HepG2 (cell line): ENCODE data around the gene CFAP61. TPM values are rescaled to one million over a fixed set of nuclear protein-coding genes. Genes with fewer than 3 reads are reported as not detected.

ENCODE experiments used
- ATAC-seq: fragments of 200-7000 bp; cut with Tn5 transposase; 3 replicates; pipeline ENCODE4 v1.9.1; 2020; ENCODE audit warnings: mild to moderate bottlenecking, moderate library complexity
- BruUV-seq: library from RNA; stranded (reverse); fragments of 400-500 nt; replicated peaks from 2 replicates; lab custom pipeline; 2021; lab: Mats Ljungman, UMichigan
- CTCF ChIA-PET: fragments of 300-600 bp; formaldehyde crosslinking; extraction: SDS; loops from one replicate; lab custom pipeline; 2021; ENCODE audit warnings: low total read pairs, inconsistent platforms, low intra/inter-chr PET ratio; lab: Yijun Ruan, JAX
- POLR2A ChIA-PET: fragments of 350-600 bp; sonication (Branson Sonifier 250); formaldehyde crosslinking; loops from one replicate; lab custom pipeline; 2020; ENCODE audit warnings: antibody characterized with exemption, inconsistent platforms; lab: Yijun Ruan, JAX
- DNase-seq: peaks from one replicate; pipeline ENCODE4 v3.0.0-alpha.2; 2015; ENCODE audit warnings: low spot score
- FAIRE-seq: peaks from 3 replicates; lab custom pipeline; 2011; peaks lifted over from hg19 to GRCh38; lab: Jason Lieb, UNC
- H2AFZ ChIP-seq: one replicate; pipeline ENCODE4 v1.6.1; 2011; ENCODE audit warnings: low read length, inconsistent platforms
- H3K27ac ChIP-seq: fragments of 300-600 bp; 3 replicates; pipeline ENCODE4 v1.8.0; 2011; ENCODE audit warnings: mixed run types, mild to moderate bottlenecking, mixed read lengths, low read length, inconsistent platforms; ENCODE audit not compliant: insufficient read depth; ENCODE audit errors: extremely low read length
- H3K27me3 ChIP-seq, 2 experiments: fragments of 200-600 bp in 1 of 2; 2 replicates in 1 of 2; 3 replicates in 1 of 2; pipeline versions ENCODE4 v1.6.0 to v1.8.0; 2011; ENCODE audit warnings: low read length in 2 of 2, mild to moderate bottlenecking in 2 of 2, moderate library complexity in 2 of 2, inconsistent platforms in 1 of 2; ENCODE audit not compliant: insufficient read depth in 2 of 2, control insufficient read depth in 1 of 2
- H3K36me3 ChIP-seq, 2 experiments: fragments of 200-600 bp in 1 of 2; replicated peaks in 1 of 2; 2 replicates in 1 of 2; 3 replicates in 1 of 2; pipeline versions ENCODE4 v1.5.1 to v1.8.0; 2011; ENCODE audit warnings: low read length in 2 of 2, inconsistent platforms in 1 of 2; ENCODE audit not compliant: insufficient read depth in 2 of 2, control insufficient read depth in 1 of 2
- H3K4me1 ChIP-seq: 2 replicates; pipeline ENCODE4 v1.5.1; 2012; ENCODE audit warnings: low read length, inconsistent platforms; ENCODE audit not compliant: insufficient read depth
- H3K4me2 ChIP-seq: 2 replicates; pipeline ENCODE4 v1.6.0; 2011; ENCODE audit warnings: low read depth, low read length, inconsistent platforms
- H3K4me3 ChIP-seq, 3 experiments: fragments of 200-600 bp in 1 of 3; sonication (generic), shearing (Covaris generic) in 1 of 3; replicated peaks in 1 of 3; 2 replicates each; pipeline ENCODE4 v1.5.1; 2011 to 2016; ENCODE audit warnings: low read length in 3 of 3, inconsistent platforms in 2 of 3, low read depth in 2 of 3, mild to moderate bottlenecking in 2 of 3, control low read depth in 1 of 3, mixed read lengths in 1 of 3; ENCODE audit not compliant: insufficient read depth in 1 of 3
- H3K79me2 ChIP-seq: one replicate; pipeline ENCODE4 v1.6.1; 2011; ENCODE audit warnings: low read length, inconsistent platforms; ENCODE audit not compliant: insufficient read depth
- H3K9ac ChIP-seq: 2 replicates; pipeline ENCODE4 v1.6.0; 2011; ENCODE audit warnings: mild to moderate bottlenecking, low read depth, low read length, inconsistent platforms; ENCODE audit not compliant: insufficient read depth
- H3K9me3 ChIP-seq: 2 replicates; pipeline ENCODE4 v1.5.1; 2012; ENCODE audit warnings: mild to moderate bottlenecking, low read length
- H4K20me1 ChIP-seq: 2 replicates; pipeline ENCODE4 v1.6.0; 2011; ENCODE audit warnings: inconsistent platforms, mild to moderate bottlenecking, low read length, moderate library complexity; ENCODE audit not compliant: insufficient read depth
- ATRX ChIP-seq: sonication (generic); formaldehyde crosslinking; IDR thresholded peaks from 2 replicates; pipeline ENCODE4 v1.4.0; 2020; ENCODE audit warnings: missing genetic modification reagents, borderline replicate concordance
- ELF4 ChIP-seq: sonication (generic); formaldehyde crosslinking; IDR thresholded peaks from 2 replicates; pipeline ENCODE4 v1.5.0; 2020; ENCODE audit warnings: missing genetic modification reagents, mild to moderate bottlenecking, moderate library complexity, borderline replicate concordance
- ERF ChIP-seq: IDR thresholded peaks from 2 replicates; pipeline ENCODE4 v1.6.1; 2018; ENCODE audit warnings: missing biosample characterization, missing genetic modification reagents
- FOXP1 ChIP-seq, 2 experiments: fragments of 450-650 bp in 1 of 2; IDR thresholded peaks; 2 replicates each; pipeline ENCODE4 v1.6.1; 2017 to 2018; ENCODE audit warnings: antibody characterized with exemption in 1 of 2
- GABPA ChIP-seq, 2 experiments: IDR thresholded peaks; 2 replicates each; pipeline ENCODE4 v1.6.1; 2011 to 2016; ENCODE audit warnings: low read depth in 2 of 2, low read length in 1 of 2, missing biosample characterization in 1 of 2, missing genetic modification characterization in 1 of 2
- POLR2AphosphoS2 ChIP-seq: IDR thresholded peaks from 2 replicates; pipeline ENCODE4 v1.6.1; 2011; ENCODE audit warnings: low read depth, low read length, improper control_type of control experiment
- SIN3A ChIP-seq: IDR thresholded peaks from 2 replicates; pipeline ENCODE4 v1.6.1; 2011; ENCODE audit warnings: low read depth, mild to moderate bottlenecking, control low read depth, low read length, borderline replicate concordance
- SOX5 ChIP-seq: IDR thresholded peaks from 2 replicates; pipeline ENCODE4 v1.6.1; 2016; ENCODE audit warnings: borderline replicate concordance
- TCF7L2 ChIP-seq: IDR thresholded peaks from 2 replicates; pipeline ENCODE4 v1.6.1; 2011; ENCODE audit warnings: mild to moderate bottlenecking, low read depth, low read length, moderate library complexity
- ZFP36L1 ChIP-seq: sonication (generic); formaldehyde crosslinking; IDR thresholded peaks from 2 replicates; pipeline ENCODE4 v1.8.0; 2022; ENCODE audit warnings: mild to moderate bottlenecking, missing genetic modification reagents, moderate library complexity
- ZNF232 ChIP-seq: sonication (generic); formaldehyde crosslinking; IDR thresholded peaks from 2 replicates; pipeline ENCODE4 v1.4.0; 2020; ENCODE audit warnings: missing genetic modification reagents, borderline replicate concordance
- ZNF34 ChIP-seq: sonication (generic); formaldehyde crosslinking; IDR thresholded peaks from 2 replicates; pipeline ENCODE4 v1.4.0; 2020; ENCODE audit warnings: mild to moderate bottlenecking, missing genetic modification reagents, borderline replicate concordance
- ZSCAN20 ChIP-seq: sonication (generic); formaldehyde crosslinking; IDR thresholded peaks from 2 replicates; pipeline ENCODE4 v1.4.0; 2020; ENCODE audit warnings: missing genetic modification reagents, mild to moderate bottlenecking, borderline replicate concordance
- WGBS: methylation state at CpG from one replicate; pipeline ENCODE4 v1.1.6; 2017; ENCODE audit warnings: low lambda C conversion rate; 5-methylcytosine and 5-hydroxymethylcytosine counted together
- in situ Hi-C: cut with HindIII; loops from 2 replicates; pipeline ENCODE4 v1.10.0; 2017; ENCODE audit warnings: low pct_unique_long_range_greater_than_20kb; ENCODE audit not compliant: extremely low pct_ligation_motif_present
- intact Hi-C: fragments of 100-400 bp; cut with micrococcal nuclease; formaldehyde crosslinking; loops from one replicate; pipeline ENCODE4 v1.10.0; 2022; ENCODE audit not compliant: unreplicated experiment
- polyA plus RNA-seq, 8 experiments: library from polyadenylated mRNA; depleted of rRNA in 3 of 8; stranded (reverse) in 7 of 8; unstranded in 1 of 8; fragments of >200 nt; fragmentation: Illumina TruSeq in 4 of 8; extraction: Trizol in 4 of 8; gene quantifications; 2 replicates each; pipeline versions ENCODE4 v1.2.1 to v1.2.3, GENCODE V29; 2011 to 2016; ENCODE audit warnings: low read depth in 4 of 8, missing spikeins in 1 of 8, mixed read lengths in 1 of 8; ENCODE audit not compliant: insufficient read depth in 1 of 8
- total RNA-seq, 5 experiments: library from RNA; depleted of rRNA; stranded (reverse); fragments of >200 nt; fragmentation: Illumina TruSeq; extraction: Trizol; gene quantifications; 2 replicates each; pipeline ENCODE4 v1.2.3, GENCODE V29; 2016; ENCODE audit warnings: low read depth in 1 of 5
- TF ChIP-seq, protein P1 (sequence below): sonication (generic); formaldehyde crosslinking; IDR thresholded peaks from 2 replicates; pipeline ENCODE4 v1.4.0; 2020; ENCODE audit warnings: missing genetic modification reagents, borderline replicate concordance
- TF ChIP-seq, protein P2 (sequence below): sonication (generic); formaldehyde crosslinking; IDR thresholded peaks from 2 replicates; pipeline ENCODE4 v1.9.0; 2021; ENCODE audit warnings: missing genetic modification reagents, mild to moderate bottlenecking, borderline replicate concordance
- TF ChIP-seq, protein P3 (sequence below): sonication (generic); formaldehyde crosslinking; IDR thresholded peaks from 2 replicates; pipeline ENCODE4 v1.9.0; 2021; ENCODE audit warnings: missing genetic modification reagents, borderline replicate concordance
- TF ChIP-seq, protein P4 (sequence below): sonication (generic); formaldehyde crosslinking; IDR thresholded peaks from 2 replicates; pipeline ENCODE4 v1.8.0; 2022; ENCODE audit warnings: missing genetic modification reagents, mild to moderate bottlenecking, inconsistent platforms, borderline replicate concordance

CFAP61 gene
- total and polyA plus RNA-seq, 2 of the 13 experiments (the other 11 are each of a cell fraction or from before 2014, with no cell fraction given), result 0.27 TPM; not detected in 1

DNA sequence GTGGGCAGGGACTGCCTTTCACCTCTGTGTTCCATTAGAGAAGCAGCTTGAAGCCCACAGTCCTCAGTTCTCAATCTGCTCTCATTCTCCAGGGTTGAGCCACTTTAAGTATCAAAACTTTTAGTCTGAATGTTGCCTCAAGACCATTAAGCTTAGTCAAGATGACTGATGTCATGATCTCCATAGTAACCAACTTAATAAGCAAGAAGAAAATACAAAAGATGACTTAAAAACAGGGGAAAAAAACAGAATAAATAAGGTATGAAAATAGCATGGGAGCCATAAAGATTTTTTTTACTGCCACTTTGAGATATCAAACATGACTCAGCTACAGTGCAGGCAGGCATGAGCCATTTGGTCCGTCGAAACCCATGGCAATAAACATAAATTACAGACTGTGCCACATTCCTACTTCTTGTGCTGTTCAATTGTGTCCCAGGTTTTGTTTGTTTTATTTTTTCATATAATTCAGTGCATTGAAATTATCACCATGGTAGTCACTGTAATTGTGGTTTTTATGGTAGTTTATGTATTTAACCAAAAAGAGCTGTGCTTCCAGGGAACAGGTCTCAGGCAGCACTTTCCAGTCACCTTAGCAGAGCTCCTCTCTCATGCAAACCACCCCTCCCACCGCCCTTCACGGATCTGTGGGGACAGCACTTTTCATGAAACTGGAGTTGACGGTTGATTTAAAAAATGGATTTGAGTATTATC, 159.1 kb downstream of the CFAP61 start:
- no peak for DNase-seq
- Histone ChIP-seq H3K79me2 (no peaks in the 10 kb centered on the region), H3K9ac (no peak overlapping the region), H3K4me1 (no peaks in the 10 kb centered on the region), H3K36me3 (no peaks in the 10 kb centered on the region), H2AFZ (no peak overlapping the region), H3K27me3 (peaks cover 0 to 22% of the 10 kb centered on the region in 2 experiments; a peak in 2 of 5 replicates), H3K4me2 (no peak overlapping the region), H3K4me3 (no peak overlapping the region), H4K20me1 (no peaks in the 10 kb centered on the region), H3K27ac (no peak overlapping the region), H3K9me3 (no peaks in the 10 kb centered on the region)
- intact Hi-C loops (no loop called here), in situ Hi-C loops (no loop called here)
- ChIA-PET CTCF (no interaction called here), POLR2A (no interaction called here)
- TF ChIP-seq, protein P1, sequence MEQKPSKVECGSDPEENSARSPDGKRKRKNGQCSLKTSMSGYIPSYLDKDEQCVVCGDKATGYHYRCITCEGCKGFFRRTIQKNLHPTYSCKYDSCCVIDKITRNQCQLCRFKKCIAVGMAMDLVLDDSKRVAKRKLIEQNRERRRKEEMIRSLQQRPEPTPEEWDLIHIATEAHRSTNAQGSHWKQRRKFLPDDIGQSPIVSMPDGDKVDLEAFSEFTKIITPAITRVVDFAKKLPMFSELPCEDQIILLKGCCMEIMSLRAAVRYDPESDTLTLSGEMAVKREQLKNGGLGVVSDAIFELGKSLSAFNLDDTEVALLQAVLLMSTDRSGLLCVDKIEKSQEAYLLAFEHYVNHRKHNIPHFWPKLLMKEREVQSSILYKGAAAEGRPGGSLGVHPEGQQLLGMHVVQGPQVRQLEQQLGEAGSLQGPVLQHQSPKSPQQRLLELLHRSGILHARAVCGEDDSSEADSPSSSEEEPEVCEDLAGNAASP, result no peak
- TF ChIP-seq ERF, result no peak
- TF ChIP-seq ZNF232 (CRISPR knock-in tag), result no peak
- no peak for TF ChIP-seq ATRX (CRISPR knock-in tag)
- TF ChIP-seq ZSCAN20 (CRISPR knock-in tag), result no peak
- TF ChIP-seq ELF4 (CRISPR knock-in tag), result no peak
- TF ChIP-seq, protein P2, sequence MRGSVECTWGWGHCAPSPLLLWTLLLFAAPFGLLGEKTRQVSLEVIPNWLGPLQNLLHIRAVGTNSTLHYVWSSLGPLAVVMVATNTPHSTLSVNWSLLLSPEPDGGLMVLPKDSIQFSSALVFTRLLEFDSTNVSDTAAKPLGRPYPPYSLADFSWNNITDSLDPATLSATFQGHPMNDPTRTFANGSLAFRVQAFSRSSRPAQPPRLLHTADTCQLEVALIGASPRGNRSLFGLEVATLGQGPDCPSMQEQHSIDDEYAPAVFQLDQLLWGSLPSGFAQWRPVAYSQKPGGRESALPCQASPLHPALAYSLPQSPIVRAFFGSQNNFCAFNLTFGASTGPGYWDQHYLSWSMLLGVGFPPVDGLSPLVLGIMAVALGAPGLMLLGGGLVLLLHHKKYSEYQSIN (CRISPR knock-in tag), result no peak
- no peak for TF ChIP-seq SOX5 (CRISPR knock-in tag)
- TF ChIP-seq TCF7L2, result no peak
- no peak for TF ChIP-seq ZNF34 (CRISPR knock-in tag)
- TF ChIP-seq, protein P3, sequence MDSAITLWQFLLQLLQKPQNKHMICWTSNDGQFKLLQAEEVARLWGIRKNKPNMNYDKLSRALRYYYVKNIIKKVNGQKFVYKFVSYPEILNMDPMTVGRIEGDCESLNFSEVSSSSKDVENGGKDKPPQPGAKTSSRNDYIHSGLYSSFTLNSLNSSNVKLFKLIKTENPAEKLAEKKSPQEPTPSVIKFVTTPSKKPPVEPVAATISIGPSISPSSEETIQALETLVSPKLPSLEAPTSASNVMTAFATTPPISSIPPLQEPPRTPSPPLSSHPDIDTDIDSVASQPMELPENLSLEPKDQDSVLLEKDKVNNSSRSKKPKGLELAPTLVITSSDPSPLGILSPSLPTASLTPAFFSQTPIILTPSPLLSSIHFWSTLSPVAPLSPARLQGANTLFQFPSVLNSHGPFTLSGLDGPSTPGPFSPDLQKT (CRISPR knock-in tag), result no peak
- TF ChIP-seq POLR2AphosphoS2, result no peak
- no peak for TF ChIP-seq GABPA (IDR thresholded peaks at IDR 0.05; ENCODE audit: low read depth, low read length)
- TF ChIP-seq GABPA (CRISPR knock-in tag; IDR thresholded peaks at IDR 0.05; ENCODE audit: low read depth), result no peak
- TF ChIP-seq SIN3A, result no peak
- no peak for TF ChIP-seq ZFP36L1 (CRISPR knock-in tag)
- TF ChIP-seq, protein P4, sequence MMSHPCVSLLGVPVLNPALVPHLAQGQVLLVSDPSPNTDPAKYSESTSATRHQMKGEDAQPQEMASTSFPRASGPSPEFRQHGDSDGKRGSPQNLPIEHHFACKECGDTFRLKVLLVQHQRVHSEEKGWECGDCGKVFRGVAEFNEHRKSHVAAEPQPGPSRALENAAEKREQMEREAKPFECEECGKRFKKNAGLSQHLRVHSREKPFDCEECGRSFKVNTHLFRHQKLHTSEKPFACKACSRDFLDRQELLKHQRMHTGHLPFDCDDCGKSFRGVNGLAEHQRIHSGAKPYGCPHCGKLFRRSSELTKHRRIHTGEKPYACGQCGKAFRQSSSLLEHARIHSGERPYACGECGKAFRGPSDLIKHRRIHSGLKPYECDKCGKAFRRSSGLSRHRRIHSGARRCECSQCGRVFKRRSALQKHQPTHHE (CRISPR knock-in tag), result no peak
- no peak for TF ChIP-seq FOXP1 (IDR thresholded peaks at IDR 0.05)
- TF ChIP-seq FOXP1 (CRISPR knock-in tag; IDR thresholded peaks at IDR 0.05), result no peak
- no peak for ATAC-seq
- FAIRE-seq, result no peak
- BruUV-seq, result no TSS peak
- 54% methylated on average over 5 of the region's 5 CpGs for WGBS
